ENCODE results near the gene BOD1L2.

DNA sequence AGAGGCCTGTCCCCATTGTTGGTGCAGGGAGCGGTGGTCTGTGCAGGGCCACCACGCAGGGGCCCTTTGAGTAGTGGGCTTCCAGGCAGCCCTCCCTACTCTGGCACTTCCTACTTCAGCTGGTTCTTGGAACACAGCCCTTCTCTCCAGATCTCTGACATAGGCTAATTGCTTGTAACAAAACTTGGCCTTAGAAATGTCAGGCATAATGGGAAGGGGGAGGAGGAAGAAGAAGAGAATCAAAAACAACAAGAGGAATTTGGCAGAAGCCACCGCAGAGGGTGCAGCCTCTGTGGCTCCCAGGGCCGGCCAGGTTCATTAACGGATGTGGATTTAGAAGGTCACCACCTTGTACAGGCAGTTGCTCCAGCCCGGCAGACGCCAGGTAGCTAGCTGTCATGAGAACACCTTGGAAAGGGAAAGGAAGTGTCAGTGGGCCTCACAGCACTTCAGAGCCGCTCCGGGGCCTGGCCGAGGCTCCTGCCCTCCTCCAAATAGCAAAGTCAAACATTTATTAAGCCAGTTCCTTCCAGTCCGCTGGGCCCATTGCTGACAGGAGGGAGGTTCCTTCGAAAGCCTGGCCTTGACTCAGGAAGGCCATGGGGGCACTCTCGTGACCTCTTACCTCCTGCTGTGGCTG lies 7.4 kb downstream of the BOD1L2 start:
- TF ChIP-seq, protein P1, sequence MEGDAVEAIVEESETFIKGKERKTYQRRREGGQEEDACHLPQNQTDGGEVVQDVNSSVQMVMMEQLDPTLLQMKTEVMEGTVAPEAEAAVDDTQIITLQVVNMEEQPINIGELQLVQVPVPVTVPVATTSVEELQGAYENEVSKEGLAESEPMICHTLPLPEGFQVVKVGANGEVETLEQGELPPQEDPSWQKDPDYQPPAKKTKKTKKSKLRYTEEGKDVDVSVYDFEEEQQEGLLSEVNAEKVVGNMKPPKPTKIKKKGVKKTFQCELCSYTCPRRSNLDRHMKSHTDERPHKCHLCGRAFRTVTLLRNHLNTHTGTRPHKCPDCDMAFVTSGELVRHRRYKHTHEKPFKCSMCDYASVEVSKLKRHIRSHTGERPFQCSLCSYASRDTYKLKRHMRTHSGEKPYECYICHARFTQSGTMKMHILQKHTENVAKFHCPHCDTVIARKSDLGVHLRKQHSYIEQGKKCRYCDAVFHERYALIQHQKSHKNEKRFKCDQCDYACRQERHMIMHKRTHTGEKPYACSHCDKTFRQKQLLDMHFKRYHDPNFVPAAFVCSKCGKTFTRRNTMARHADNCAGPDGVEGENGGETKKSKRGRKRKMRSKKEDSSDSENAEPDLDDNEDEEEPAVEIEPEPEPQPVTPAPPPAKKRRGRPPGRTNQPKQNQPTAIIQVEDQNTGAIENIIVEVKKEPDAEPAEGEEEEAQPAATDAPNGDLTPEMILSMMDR (IDR thresholded peaks at IDR 0.05) = no peak
- no peak for TF ChIP-seq POLR2A (IDR thresholded peaks at IDR 0.05)
